ENCODE data around the gene VEZF1. TPM values are rescaled to one million over a fixed set of nuclear protein-coding genes. Genes with fewer than 3 reads are reported as not detected.

The VEZF1 gene
- total and polyA plus RNA-seq, 2 of the 8 experiments (the other 6 are each of a cell fraction or from before 2014, with no cell fraction given), result 28.9 to 61.9 TPM

GRCh38 chr17:58005728-58006559 is 17.9 kb upstream of the VEZF1 start:
- Histone ChIP-seq H3K4ac (replicated peaks; ENCODE audit: insufficient read length, low read depth, low read length) (peak overlapping the region; percentile 88), H3K4me1 (replicated peaks in 1 of 4; ENCODE audit: control insufficient read depth in 3 of 4, insufficient read depth in 4 of 4, low read length in 3 of 4) (peaks cover 0 to 11% (median 5%) of the 10 kb centered on the region in 4 experiments; a peak in 4 of 7 replicates), H3K36me3 (ENCODE audit: control insufficient read depth in 2 of 4, insufficient read depth in 4 of 4, low read length in 3 of 4) (peaks cover 13 to 49% (median 32%) of the 10 kb centered on the region in 4 experiments), H2BK20ac (ENCODE audit: low read length) (no peak overlapping the region), H4K20me1 (replicated peaks in 1 of 2; ENCODE audit: control insufficient read depth in 1 of 2, insufficient read depth in 2 of 2, low read length in 2 of 2) (peaks cover 9 to 11% of the 10 kb centered on the region in 2 experiments), H2BK15ac (ENCODE audit: low read length) (no peak overlapping the region), H3K4me3 (ENCODE audit: extremely low read depth in 1 of 4, insufficient read depth in 2 of 4, low read depth in 3 of 4, low read length in 4 of 4) (peak overlapping the region; percentile 87 to 98 (median 94)), H4K8ac (ENCODE audit: extremely low read depth, insufficient read depth, low read length) (peak overlapping the region; percentile 100; the same call in 1 of the 2 replicates), H3K23me2 (ENCODE audit: low read depth, low read length) (peaks cover 12% of the 10 kb centered on the region), H3K14ac (ENCODE audit: insufficient read length) (no peak overlapping the region), H3K56ac (replicated peaks; ENCODE audit: insufficient read length, low read depth, low read length) (peak overlapping the region; percentile 96), H3K9me3 (ENCODE audit: insufficient read depth in 2 of 2, low read depth in 1 of 2, low read length in 1 of 2) (no peaks in the 10 kb centered on the region), H3K18ac (ENCODE audit: extremely low read depth, low read length) (peak overlapping the region; percentile 99), H4K5ac (ENCODE audit: insufficient read length, low read depth, low read length) (peak overlapping the region; percentile 97), H2AK5ac (ENCODE audit: low read depth, low read length) (peak overlapping the region; percentile 82; the same call in 1 of the 2 replicates), H2AFZ (ENCODE audit: low read length) (no peak overlapping the region), H3K79me2 (ENCODE audit: control insufficient read depth in 1 of 2, insufficient read depth in 2 of 2, low read length in 2 of 2) (peaks cover 11 to 53% of the 10 kb centered on the region in 2 experiments), H2BK12ac (ENCODE audit: low read depth, low read length) (peak overlapping the region; percentile 84; the same call in 1 of the 2 replicates), H3K9ac (replicated peaks in 1 of 4; ENCODE audit: extremely low read depth in 1 of 4, low read depth in 3 of 4, low read length in 3 of 4) (peak overlapping the region; percentile 94 to 100 (median 100)), H3K79me1 (ENCODE audit: low read depth, low read length) (no peaks in the 10 kb centered on the region; the same call in 1 of the 2 replicates), H3K27ac (ENCODE audit: low read depth, low read length) (peak overlapping the region; percentile 100), H3K23ac (ENCODE audit: insufficient read length) (no peak overlapping the region), H3K4me2 (ENCODE audit: insufficient read depth in 1 of 2, low read depth in 2 of 2, low read length in 2 of 2) (peak overlapping the region; percentile 87 to 94), H2BK5ac (ENCODE audit: low read depth, low read length) (peak overlapping the region; percentile 99; the same call in 1 of the 2 replicates), H2BK120ac (replicated peaks; ENCODE audit: low read depth, low read length) (no peak overlapping the region), H3K27me3 (replicated peaks in 1 of 4; ENCODE audit: control insufficient read depth in 3 of 4, extremely low read depth in 1 of 4, insufficient read depth in 3 of 4, low read length in 3 of 4) (no peaks in the 10 kb centered on the region), H4K91ac (replicated peaks; ENCODE audit: insufficient read length, low read length) (peak overlapping the region; percentile 98)
- POLR2A ChIA-PET (ENCODE audit: partially characterized antibody), result interaction anchor here (0.6 to 28.0 kb wide), 27 partner anchors 12 to 164 kb away, joined by 3 to 672 read pairs (median 6); partner anchors contain the start of genes CUEDC1, DYNLL2, MRPS23 and VEZF1
- WGBS, 2 experiments (ENCODE audit: extremely low coverage in 1 of 2, insufficient coverage in 1 of 2, insufficient read length in 1 of 2, insufficient replicate concordance in 2 of 2, low coverage in 1 of 2, low lambda C conversion rate in 2 of 2, missing lambda C conversion rate in 1 of 2), result 9% methylated on average over 35 of the region's 36 CpGs; no CpG with 5 or more reads in 1 of the 2 experiments
- TF ChIP-seq KDM1A (IDR thresholded peaks at IDR 0.05; ENCODE audit: borderline replicate concordance, low read length) (no peak), SP2 (IDR thresholded peaks at IDR 0.05; ENCODE audit: low read length) (no peak), CHD1 (IDR thresholded peaks at IDR 0.05; ENCODE audit: low read depth, low read length) (0 out of 2 replicates have a peak, but pooled peaks have one; percentile 39), HDAC2 (IDR thresholded peaks at IDR 0.05; ENCODE audit: borderline replicate concordance in 1 of 2, low read depth in 2 of 2, low read length in 2 of 2) (no peak), ZNF274 (IDR thresholded peaks at IDR 0.05; ENCODE audit: borderline replicate concordance, extremely low read depth, low read length) (no peak), CEBPB (IDR thresholded peaks at IDR 0.05; ENCODE audit: low read depth, low read length) (no peak), RNF2 (IDR thresholded peaks at IDR 0.05; ENCODE audit: borderline replicate concordance, low read depth, low read length, missing control alignments, poor library complexity, severe bottlenecking) (no peak), SIN3A (conservative IDR thresholded peaks at IDR 0.05 in 1 of 2, IDR thresholded peaks at IDR 0.05 in 1 of 2; ENCODE audit: low read depth in 1 of 2, low read length in 2 of 2) (peak; percentile 9 to 40; a peak in 1 of 4 replicates), CHD2 (IDR thresholded peaks at IDR 0.05; ENCODE audit: low read length) (no peak), TAF7 (optimal IDR thresholded peaks at IDR 0.05; ENCODE audit: borderline replicate concordance, low read depth, low read length) (peak; percentile 26)
- CTCF ChIA-PET (ENCODE audit: partially characterized antibody), result interaction anchor here (0.6 to 1.7 kb wide), 9 partner anchors 9 to 135 kb away, joined by 3 to 6 read pairs (median 3); no protein-coding TSS in a partner anchor
- no peak for DNase-seq (ENCODE audit: low read depth in 1 of 2, low spot score in 2 of 2)
- no peak for FAIRE-seq

All from H1 (cell line).